HG02763 (cell line): ENCODE measurements around the gene TCERG1.
"Not testable (repeated sequence)": the region's sequence is repeated elsewhere in the genome, so short reads cannot be mapped to it uniquely, and the experiment has no call there.

Experiments used
- ATAC-seq: cut with Tn5 transposase; IDR thresholded peaks from one replicate; pipeline ENCODE4 v1.9.1; 2021; ENCODE audit warnings: mild to moderate bottlenecking, moderate library complexity; ENCODE audit not compliant: unreplicated experiment

The TCERG1 gene

DNA sequence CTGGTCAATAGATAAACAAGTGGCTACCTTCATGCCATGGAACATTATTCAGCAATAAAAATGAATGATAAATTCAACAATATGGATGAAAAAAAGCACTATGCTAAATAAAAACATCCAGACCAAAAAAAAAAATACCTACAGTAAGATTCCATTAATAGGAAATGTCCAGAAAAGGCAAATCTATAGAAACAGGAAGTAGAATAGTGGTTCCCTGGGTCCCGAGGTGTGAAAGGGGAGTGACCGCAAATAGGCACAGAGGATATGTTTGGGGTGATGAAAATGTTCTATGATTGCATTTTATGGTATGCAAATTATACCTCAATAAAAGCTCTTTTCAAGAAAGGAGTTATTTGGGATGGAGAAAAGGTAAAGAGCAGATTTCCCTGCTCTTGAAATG lies 72.4 kb downstream of the TCERG1 start:
- ATAC-seq = no peak

DNA sequence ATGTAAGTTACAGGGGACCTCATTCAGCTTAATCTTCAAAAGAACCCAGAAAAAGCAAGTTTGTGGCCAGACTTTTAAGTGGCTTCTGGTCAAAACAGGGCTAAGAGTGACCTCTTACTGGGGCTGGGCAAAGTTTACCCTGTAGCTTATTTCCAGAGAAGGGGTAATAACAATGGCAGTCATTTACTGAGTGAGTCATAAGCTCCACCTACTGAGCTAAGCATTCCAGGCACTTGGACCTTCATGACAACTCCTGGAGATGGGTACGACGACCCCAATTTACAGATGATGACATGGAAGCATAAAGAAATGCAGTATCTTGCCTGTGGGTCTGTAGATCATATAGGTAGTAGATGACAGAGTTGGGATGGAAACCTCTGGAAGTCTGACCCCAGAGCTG lies 73.6 kb downstream of the TCERG1 start:
- ATAC-seq = no peak

DNA sequence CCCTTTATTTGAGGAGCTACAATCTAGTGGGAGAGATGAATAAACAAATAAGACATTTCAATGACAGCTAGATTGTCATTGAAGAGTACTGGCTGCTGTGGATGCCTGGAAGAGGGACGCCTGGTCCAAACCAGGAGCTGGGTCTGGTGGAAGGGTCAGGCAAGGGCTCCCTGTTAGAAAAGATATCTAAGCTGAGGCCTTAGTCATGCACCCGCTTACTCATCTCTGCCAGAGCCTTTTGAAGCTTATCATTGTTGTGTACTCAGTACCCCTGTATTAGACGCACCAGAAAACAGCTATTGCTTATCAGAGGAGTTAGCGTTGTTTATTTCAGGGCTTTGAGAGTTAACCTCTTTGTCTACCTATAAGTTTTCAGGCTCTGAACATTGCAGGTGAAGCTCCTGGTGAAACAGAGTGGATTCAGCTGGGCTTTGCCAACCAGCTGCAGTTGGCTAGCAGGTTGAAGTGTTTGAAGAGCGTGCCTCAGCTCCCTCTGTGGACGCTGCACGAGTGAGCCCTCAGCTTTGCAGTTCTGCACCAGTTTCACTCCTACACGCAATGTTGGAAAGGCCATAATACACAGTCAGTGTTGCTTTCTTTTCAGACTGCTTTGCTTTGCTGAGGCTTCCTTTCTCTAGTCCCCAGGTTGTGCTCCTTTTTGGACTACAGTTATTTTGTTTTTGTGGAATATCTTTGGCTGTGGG lies 74.4 kb downstream of the TCERG1 start:
- no peak for ATAC-seq

DNA sequence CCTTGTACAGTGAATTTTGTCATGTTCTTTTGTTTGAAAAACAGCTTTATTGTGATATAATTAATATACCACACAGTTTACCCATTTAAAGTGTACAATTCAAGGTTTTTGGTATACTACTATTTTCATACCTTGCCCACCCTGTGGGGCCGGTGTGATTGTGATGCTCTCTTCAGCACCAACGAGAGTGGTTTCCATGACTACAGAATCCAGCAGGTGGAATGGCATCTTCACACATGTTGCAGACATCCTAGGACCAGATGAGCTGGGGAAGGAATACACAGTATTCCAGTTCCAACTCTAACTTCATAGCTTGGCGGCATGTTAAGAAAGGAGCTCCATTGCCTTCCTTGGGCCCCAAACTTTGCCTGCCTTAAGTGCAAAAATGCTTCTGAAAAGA lies 76.6 kb downstream of the TCERG1 start:
- no peak for ATAC-seq

DNA sequence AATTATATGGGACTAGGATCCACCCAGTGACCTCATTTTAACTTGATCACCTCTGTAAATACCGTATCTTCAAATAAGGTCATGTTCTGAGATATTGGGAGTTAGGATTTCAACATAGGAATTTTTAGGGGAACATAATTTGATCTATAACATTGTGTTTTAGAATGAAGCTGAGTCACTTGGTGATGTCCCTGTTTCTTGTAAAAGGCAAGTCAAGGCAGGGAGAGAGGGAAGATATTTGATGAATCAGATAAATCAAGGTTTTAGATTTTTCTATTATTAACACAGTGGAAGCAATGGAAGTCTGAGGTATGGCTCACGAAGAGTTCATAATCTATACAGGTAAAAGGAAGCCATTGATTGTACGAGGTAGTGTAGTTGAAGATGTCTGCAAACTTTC lies 80.7 kb downstream of the TCERG1 start:
- no peak for ATAC-seq

DNA sequence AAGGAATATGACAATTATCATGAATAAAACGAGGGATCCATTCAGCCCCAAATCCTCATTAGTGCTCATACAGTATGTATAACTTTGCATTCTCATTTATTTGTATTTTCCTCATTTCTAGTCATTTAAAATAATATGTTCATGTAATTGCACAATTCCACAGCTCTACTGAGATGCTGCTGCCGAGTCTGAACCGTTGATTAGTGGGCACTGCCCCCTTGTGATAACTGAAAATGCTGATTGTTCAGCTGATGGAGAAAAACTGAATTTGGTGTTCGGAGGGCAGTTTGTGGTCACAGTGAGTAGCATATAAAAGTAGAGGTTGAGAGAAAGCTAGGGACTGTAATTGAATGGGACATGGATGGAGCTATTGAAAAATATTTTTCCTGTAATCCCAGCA lies 81.1 kb downstream of the TCERG1 start:
- no peak for ATAC-seq

DNA sequence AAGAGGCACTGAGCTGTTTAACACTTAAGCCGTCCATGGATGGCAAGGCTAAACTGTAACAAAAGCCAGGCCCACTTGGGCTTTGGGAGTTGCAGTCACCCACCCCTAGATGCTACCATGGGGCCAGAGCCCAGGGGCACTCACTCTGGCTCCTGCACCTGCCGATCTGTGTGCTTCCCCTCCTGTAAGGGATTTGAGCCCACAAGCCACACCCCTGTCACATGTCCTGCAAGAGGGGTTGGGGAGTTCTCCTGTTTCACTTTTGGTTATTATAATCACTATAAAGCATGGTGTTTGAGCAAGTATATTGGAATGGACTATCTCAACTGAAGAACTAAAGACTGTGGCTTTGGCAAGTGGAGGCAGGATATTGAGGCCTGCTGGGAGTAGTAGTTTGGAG lies 82.9 kb downstream of the TCERG1 start:
- ATAC-seq = no peak

DNA sequence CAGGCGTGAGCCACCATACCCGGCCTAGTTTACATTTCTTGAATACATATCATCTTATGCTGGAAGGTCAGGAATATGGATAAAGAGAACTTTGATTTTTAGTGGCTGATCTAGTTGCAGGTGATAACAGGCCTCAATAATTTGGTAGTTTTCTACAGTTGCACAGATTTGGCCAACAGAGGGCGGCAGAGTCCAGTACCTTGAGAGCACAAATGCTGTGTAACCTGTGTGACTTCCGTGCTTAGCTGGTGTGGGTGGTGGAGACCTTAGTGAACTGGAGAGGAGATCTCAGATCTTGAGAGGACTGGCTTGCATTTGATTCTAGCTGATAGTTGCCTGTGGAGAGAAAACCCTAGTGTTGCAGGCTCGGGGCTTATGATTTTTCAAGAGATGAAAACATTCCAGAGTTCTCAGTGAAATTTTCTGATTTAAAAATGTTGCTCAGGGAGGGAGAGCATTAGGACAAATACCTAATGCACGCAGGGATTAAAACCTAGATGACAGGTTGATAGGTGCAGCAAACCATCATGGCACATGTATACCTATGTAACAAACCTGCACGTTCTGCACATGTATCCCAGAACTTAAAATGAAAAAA lies 86.2 kb downstream of the TCERG1 start:
- peak; percentile 96 for ATAC-seq

DNA sequence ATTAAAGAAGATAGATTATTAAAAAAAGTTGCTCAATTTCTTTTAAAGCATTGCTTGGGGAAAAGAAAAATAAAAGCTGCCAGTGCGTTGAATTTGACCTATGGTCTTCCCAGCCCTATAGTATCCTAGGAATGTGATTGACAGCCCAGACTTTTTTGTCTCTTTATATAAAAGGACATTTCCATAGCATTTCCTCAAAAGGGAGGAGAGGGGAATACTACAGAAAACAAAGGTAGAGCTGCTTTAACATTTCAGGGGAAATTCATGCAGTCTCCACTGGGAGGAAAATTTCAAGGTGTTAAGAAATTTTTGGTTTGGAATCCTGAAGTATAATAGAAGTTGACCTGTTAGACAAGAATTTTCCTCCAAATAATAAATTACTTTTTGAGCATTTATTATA lies 86.7 kb downstream of the TCERG1 start:
- ATAC-seq = no peak

DNA sequence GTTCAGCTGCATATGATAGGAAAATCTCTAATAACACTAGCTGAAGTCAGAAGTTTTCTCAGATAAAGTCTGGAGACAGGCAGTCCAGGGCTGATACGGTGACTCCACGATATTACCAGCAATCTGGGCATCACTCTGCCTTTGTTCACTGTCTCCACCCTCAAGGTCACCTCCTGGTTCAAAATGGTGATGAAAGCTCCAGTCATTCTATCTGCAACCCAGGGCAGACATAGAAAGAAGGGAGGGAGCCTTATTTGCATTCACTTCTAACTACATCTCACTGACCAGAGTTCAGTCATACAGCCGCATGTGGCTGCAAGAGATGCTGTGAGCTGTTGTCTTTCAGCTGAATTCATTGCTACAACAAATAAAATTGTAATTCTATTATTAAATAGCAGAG lies 91.3 kb downstream of the TCERG1 start:
- ATAC-seq = no peak

DNA sequence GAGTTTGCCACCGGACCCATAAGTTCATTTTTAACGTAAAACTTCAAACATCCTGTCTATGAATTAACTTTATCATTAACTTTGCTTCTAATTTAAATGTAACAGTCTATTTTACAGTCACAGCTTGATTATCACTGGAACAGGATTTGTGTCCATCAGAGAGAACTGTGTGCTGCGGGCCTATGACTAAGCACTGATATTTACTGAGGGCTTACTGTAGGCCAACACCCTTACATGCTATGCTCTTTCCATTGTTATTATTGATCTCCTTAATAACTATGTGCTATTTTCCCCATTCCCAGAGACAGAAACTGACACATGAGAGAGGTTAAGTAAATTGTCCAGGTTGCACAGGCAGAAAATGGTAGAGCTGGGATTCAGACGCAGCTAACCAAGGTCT lies 92.8 kb downstream of the TCERG1 start:
- no peak for ATAC-seq

DNA sequence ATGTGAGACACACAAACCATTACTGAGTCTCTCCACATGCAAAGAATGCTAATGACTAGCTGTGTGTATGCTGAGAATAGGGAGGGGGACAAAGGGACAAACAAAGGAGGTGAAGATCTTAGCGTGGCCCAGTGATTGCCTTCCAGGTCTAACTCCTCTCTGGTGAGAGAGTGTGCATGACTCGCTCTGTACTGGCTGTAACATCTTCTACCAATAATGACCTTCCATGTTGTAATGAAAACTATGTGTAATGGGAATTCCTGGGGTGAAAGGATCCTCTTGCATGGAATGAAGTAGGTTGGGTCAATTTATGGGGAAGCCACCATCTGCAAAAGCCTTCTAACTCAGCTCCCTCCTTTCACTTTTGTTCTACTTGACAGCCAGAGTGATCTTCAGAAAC lies 93.3 kb downstream of the TCERG1 start:
- no peak for ATAC-seq

DNA sequence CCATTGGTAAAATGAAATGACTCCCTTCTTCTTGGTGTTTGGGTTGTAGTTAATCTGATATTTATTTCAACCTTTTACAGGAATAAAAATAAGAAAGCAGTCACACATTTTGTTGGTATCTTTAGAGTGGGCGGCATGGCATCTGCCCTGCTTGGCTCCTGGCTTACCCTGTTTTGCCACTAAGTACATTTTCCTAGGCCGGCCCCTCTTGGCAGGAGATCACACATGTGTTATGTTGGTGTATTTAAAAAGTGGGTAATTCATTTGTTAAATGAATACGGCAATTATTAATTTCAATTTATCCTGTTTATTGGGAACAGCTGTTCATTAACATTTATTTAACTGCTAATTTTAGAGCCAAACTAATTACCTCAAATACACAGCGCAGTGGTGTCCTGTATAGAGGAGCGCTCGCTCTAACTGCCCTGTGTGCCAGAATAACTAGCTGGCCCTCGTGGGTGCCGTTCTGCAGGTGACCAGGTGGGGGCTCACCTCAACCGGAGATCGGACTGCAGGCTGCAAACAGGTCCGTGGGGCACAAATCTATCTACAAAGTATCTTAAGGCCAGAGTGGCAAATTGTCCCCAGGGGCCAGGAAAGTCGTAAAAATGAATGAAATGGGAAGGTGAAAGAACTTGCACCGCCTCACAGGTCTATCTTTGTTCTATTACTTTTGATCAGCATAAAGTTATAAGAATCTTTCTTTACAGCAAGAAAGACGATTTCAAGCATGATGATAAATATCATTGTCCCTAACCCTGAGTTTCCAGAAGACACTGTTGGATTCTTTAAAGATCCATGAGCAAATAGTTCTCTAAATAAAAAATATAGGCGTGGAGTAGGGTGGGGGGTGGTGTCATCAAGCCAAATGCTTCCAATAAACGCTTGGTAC lies 95.1 kb downstream of the TCERG1 start:
- peak; percentile 92 for ATAC-seq

DNA sequence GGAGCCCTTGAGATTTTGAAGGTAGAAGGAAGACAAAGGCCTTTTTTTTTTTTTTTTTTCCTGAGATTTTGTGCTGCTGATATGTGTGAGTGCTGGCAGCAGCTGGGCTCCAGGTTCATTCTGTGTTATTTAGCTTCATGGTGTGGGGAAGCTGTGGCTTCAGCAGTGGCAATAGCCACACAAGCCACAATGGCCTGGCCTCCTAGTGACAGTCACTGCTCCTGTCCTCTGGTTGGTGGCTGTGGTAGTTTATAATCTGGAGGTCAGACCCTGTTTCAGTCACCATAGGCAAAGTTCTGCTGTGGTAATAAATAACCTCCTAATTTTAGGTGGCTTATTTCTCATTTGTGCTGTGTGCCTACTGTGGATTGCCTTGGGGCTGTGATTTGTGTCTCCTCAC lies 97.1 kb downstream of the TCERG1 start:
- ATAC-seq = no peak

DNA sequence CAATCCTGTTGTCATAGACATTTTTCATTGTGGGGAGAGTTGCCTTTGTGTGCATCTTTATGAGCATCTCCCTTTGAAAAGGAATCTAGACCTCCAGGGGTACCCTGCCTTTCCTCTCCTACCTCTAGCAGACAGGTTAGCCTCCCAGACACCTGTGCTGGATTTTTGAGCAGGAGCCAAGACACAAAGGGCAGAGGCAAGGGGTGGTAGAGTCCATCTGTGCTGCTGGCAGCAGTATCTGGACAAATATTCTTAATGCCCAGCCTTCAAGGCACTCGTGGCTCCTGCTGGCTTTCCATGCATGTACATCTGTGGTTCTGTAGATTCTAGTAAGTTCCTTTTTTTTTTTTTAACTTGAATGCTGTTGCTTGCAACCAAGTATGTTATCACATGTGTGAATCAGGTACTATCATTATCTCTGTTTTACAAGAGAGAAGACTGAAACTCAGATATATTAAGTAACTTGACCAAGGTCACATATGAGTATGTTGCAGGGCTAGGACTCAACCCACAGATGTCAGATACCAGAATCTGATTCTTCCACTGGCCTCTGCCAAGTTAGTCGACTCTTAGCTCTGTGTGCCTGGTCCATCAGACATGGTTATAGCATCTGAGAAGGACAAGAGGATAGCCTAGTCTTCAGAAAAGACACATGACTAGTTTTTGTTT lies 101.8 kb downstream of the TCERG1 start:
- ATAC-seq = no peak

DNA sequence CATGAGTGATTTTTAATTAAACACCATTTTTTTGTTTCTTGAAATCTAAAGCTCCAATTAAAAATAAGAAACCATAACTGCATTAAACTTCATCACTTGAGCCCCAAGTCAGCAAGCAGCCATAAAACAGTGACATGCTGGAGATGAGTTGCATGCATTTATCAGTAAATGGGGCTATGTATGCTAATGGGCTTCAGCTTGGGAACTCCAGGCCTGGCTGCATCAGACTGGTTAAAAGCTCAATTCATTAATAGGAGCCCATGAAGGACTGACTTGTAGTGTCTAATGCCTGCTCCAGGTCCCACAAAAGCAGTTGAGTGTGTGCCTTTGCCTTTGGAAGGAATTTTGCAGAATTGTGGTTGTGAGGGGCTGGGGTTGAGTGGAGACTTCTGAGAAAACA lies 102.5 kb downstream of the TCERG1 start:
- no peak for ATAC-seq

DNA sequence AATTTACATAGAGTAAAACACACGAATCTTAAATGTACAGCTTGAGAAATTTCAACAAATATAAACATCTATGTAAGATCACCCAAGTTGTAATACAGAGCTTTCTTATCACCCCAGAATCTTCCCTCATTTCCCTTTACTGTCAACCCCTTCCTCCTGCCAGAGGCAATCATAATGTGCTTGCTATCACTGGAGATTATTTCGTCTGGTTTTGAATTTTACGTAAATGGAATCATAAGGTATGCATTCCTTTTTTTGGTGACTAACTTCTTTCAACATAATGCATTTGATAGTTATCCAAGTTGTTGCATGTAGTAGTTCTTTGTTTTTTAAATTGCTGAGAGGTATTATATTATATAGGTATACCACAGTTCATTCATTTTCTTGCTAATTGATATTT lies 106.3 kb downstream of the TCERG1 start:
- ATAC-seq = no peak

DNA sequence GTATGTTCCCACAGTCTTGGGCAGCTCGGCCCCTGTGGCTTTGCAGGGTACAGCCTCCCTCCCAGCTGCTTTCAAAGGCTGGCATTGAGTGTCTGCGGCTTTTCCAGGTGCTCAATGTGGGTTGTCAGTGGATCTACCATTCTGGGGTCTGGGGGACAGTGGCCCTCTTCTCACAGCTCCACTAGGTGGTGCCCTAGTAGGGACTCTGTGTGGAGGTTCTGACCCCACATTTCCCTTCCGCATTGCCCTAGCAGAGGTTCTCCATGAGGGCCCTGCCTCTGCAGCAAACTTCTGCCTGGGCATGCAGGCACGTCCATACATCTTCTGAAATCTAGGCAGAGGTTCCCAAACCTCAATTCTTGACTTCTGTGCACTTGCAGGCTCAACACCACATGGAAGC lies 109.8 kb downstream of the TCERG1 start:
- ATAC-seq = not testable (repeated sequence)

DNA sequence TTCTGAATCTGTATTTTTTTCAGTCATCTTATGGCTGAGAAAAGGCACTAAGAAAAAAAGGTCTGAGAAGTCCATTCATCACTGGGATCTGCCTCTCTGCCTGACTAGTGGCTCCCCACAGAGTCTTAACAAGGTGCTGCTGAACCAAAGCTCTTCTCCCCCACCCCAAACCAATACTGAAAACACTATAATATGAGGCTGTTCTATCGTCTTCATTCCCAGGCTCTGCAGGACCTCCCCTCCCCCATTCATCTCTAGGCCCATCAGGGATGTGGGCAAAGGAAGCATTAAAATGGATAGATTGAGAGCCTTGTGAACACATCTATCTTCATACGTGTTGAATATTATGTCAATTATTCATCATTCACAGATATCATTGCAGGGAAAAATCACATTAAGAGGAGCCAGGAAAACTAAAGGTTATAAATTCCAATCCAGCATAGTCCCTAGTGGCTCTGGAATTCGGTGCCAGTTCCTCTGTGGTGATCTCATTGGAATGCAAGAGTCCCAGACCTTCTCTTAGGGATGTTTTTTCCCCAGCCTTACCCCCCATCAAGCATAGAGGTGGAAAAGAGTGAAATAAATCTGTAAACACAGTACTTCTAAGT lies 113.2 kb downstream of the TCERG1 start:
- ATAC-seq = no peak
